HG02884 (cell line): ENCODE results near the gene HOXB2.

Experiments used
- ATAC-seq: cut with Tn5 transposase; IDR thresholded peaks from one replicate; pipeline ENCODE4 v1.9.1; 2021; ENCODE audit warnings: mild to moderate bottlenecking, moderate library complexity; ENCODE audit not compliant: unreplicated experiment

The HOXB2 gene

GRCh38 chr17:48566717-48567116 is 21.8 kb upstream of the HOXB2 start:
- ATAC-seq = no peak

- no peak for ATAC-seq
Observed at GRCh38 chr17:48565925-48566710, 21.2 kb upstream of the HOXB2 start.

GRCh38 chr17:48565022-48565554 is 20.2 kb upstream of the HOXB2 start:
- ATAC-seq = no peak

- ATAC-seq = no peak
Observed at GRCh38 chr17:48564188-48565021, 19.5 kb upstream of the HOXB2 start.

GRCh38 chr17:48563867-48564187 is 18.9 kb upstream of the HOXB2 start:
- no peak for ATAC-seq

- ATAC-seq = no peak
Observed at GRCh38 chr17:48563385-48563838, 18.5 kb upstream of the HOXB2 start.

GRCh38 chr17:48562934-48563333 is 18.0 kb upstream of the HOXB2 start:
- ATAC-seq = no peak

GRCh38 chr17:48561884-48562810 is 17.2 kb upstream of the HOXB2 start:
- ATAC-seq = no peak

- no peak for ATAC-seq
Observed at GRCh38 chr17:48559840-48560817, 15.2 kb upstream of the HOXB2 start.

GRCh38 chr17:48559122-48559839 is 14.4 kb upstream of the HOXB2 start:
- no peak for ATAC-seq

- no peak for ATAC-seq
Observed at GRCh38 chr17:48558831-48559121, 13.9 kb upstream of the HOXB2 start.

- ATAC-seq = no peak
Observed at GRCh38 chr17:48558057-48558830, 13.3 kb upstream of the HOXB2 start.

- ATAC-seq = no peak
Observed at GRCh38 chr17:48556576-48557401, 11.9 kb upstream of the HOXB2 start.

- ATAC-seq = no peak
Observed at GRCh38 chr17:48556229-48556575, 11.3 kb upstream of the HOXB2 start.

- ATAC-seq = no peak
Observed at GRCh38 chr17:48555258-48556228, 10.6 kb upstream of the HOXB2 start.

GRCh38 chr17:48554412-48555257 is 9.7 kb upstream of the HOXB2 start:
- no peak for ATAC-seq
